Measurements from ENCODE around the gene ADAD2.

Gene ADAD2

GRCh38 chr16:84159800-84160199, 31.2 kb upstream of the ADAD2 start:
- Histone ChIP-seq H3K36me3 (ENCODE audit: insufficient read depth, low read depth, low read length) (no peaks in the 10 kb centered on the region), H3K9ac (ENCODE audit: low read depth, low read length) (no peak overlapping the region), H3K4me1 (ENCODE audit: insufficient read depth, low read length) (no peaks in the 10 kb centered on the region), H3K27ac (ENCODE audit: low read length) (no peak overlapping the region), H3K27me3 (ENCODE audit: insufficient read depth, low read length) (0 out of 2 replicates have a peak, but pooled peaks cover 4% of the 10 kb centered on the region), H3K9me3 (ENCODE audit: insufficient read depth, low read depth, low read length) (no peaks in the 10 kb centered on the region), H3K4me3 (ENCODE audit: low read length) (no peak overlapping the region)

- Histone ChIP-seq H3K9me3 (ENCODE audit: insufficient read depth, low read depth, low read length) (no peaks in the 10 kb centered on the region), H3K36me3 (ENCODE audit: insufficient read depth, low read depth, low read length) (no peaks in the 10 kb centered on the region), H3K4me3 (ENCODE audit: low read length) (no peak overlapping the region), H3K27ac (ENCODE audit: low read length) (no peak overlapping the region), H3K9ac (ENCODE audit: low read depth, low read length) (no peak overlapping the region), H3K27me3 (ENCODE audit: insufficient read depth, low read length) (0 out of 2 replicates have a peak, but pooled peaks cover 4% of the 10 kb centered on the region), H3K4me1 (ENCODE audit: insufficient read depth, low read length) (no peaks in the 10 kb centered on the region)
Measured at GRCh38 chr16:84161037-84161436, 29.9 kb upstream of the ADAD2 start.

- Histone ChIP-seq H3K36me3 (ENCODE audit: insufficient read depth, low read depth, low read length) (no peaks in the 10 kb centered on the region), H3K9ac (ENCODE audit: low read depth, low read length) (no peak overlapping the region), H3K9me3 (ENCODE audit: insufficient read depth, low read depth, low read length) (no peaks in the 10 kb centered on the region), H3K27ac (ENCODE audit: low read length) (no peak overlapping the region), H3K4me1 (ENCODE audit: insufficient read depth, low read length) (no peaks in the 10 kb centered on the region), H3K27me3 (ENCODE audit: insufficient read depth, low read length) (0 out of 2 replicates have a peak, but pooled peaks cover 4% of the 10 kb centered on the region), H3K4me3 (ENCODE audit: low read length) (no peak overlapping the region)
Measured at GRCh38 chr16:84161801-84162200, 29.2 kb upstream of the ADAD2 start.

- H3K27ac ChIP-seq (ENCODE audit: low read length) = no peak overlapping the region
- no peak overlapping the region for H3K9ac ChIP-seq (ENCODE audit: low read depth, low read length)
Measured at GRCh38 chr16:84165746-84166145, 25.2 kb upstream of the ADAD2 start.

GRCh38 chr16:84166796-84167695, 23.9 kb upstream of the ADAD2 start:
- Histone ChIP-seq H3K36me3 (ENCODE audit: insufficient read depth, low read depth, low read length) (no peaks in the 10 kb centered on the region), H3K27me3 (ENCODE audit: insufficient read depth, low read length) (0 out of 2 replicates have a peak, but pooled peaks cover 4% of the 10 kb centered on the region), H3K4me1 (ENCODE audit: insufficient read depth, low read length) (no peaks in the 10 kb centered on the region), H3K27ac (ENCODE audit: low read length) (no peak overlapping the region), H3K9me3 (ENCODE audit: insufficient read depth, low read depth, low read length) (no peaks in the 10 kb centered on the region), H3K9ac (ENCODE audit: low read depth, low read length) (no peak overlapping the region), H3K4me3 (ENCODE audit: low read length) (no peak overlapping the region)

More at GRCh38 chr16:84165746-84166145, 25.2 kb upstream of the ADAD2 start:
- H3K9me3 ChIP-seq (ENCODE audit: insufficient read depth, low read depth, low read length) = no peaks in the 10 kb centered on the region
- no peaks in the 10 kb centered on the region for H3K4me1 ChIP-seq (ENCODE audit: insufficient read depth, low read length)
- H3K27me3 ChIP-seq (ENCODE audit: insufficient read depth, low read length) = 0 out of 2 replicates have a peak, but pooled peaks cover 4% of the 10 kb centered on the region
- H3K4me3 ChIP-seq (ENCODE audit: low read length) = no peak overlapping the region
- no peaks in the 10 kb centered on the region for H3K36me3 ChIP-seq (ENCODE audit: insufficient read depth, low read depth, low read length)

GRCh38 chr16:84169765-84170310, 21.1 kb upstream of the ADAD2 start:
- no peaks in the 10 kb centered on the region for H3K9me3 ChIP-seq (ENCODE audit: insufficient read depth, low read depth, low read length)
- no peaks in the 10 kb centered on the region for H3K36me3 ChIP-seq (ENCODE audit: insufficient read depth, low read depth, low read length)
- no peak overlapping the region for H3K9ac ChIP-seq (ENCODE audit: low read depth, low read length)
- H3K4me3 ChIP-seq (ENCODE audit: low read length) = no peak overlapping the region
- H3K4me1 ChIP-seq (ENCODE audit: insufficient read depth, low read length) = no peaks in the 10 kb centered on the region
- H3K27me3 ChIP-seq (ENCODE audit: insufficient read depth, low read length) = no peaks in the 10 kb centered on the region
- H3K27ac ChIP-seq (ENCODE audit: low read length) = no peak overlapping the region

- Histone ChIP-seq H3K4me1 (ENCODE audit: insufficient read depth, low read length) (no peaks in the 10 kb centered on the region), H3K9me3 (ENCODE audit: insufficient read depth, low read depth, low read length) (no peaks in the 10 kb centered on the region), H3K27ac (ENCODE audit: low read length) (no peak overlapping the region), H3K36me3 (ENCODE audit: insufficient read depth, low read depth, low read length) (peaks cover 18% of the 10 kb centered on the region), H3K9ac (ENCODE audit: low read depth, low read length) (no peak overlapping the region), H3K4me3 (ENCODE audit: low read length) (no peak overlapping the region), H3K27me3 (ENCODE audit: insufficient read depth, low read length) (no peaks in the 10 kb centered on the region)
Measured at GRCh38 chr16:84174396-84174795, 16.6 kb upstream of the ADAD2 start.

- Histone ChIP-seq H3K4me1 (ENCODE audit: insufficient read depth, low read length) (no peaks in the 10 kb centered on the region), H3K27ac (ENCODE audit: low read length) (no peak overlapping the region), H3K4me3 (ENCODE audit: low read length) (no peak overlapping the region), H3K36me3 (ENCODE audit: insufficient read depth, low read depth, low read length) (peaks cover 26% of the 10 kb centered on the region), H3K9me3 (ENCODE audit: insufficient read depth, low read depth, low read length) (no peaks in the 10 kb centered on the region), H3K9ac (ENCODE audit: low read depth, low read length) (no peak overlapping the region), H3K27me3 (ENCODE audit: insufficient read depth, low read length) (no peaks in the 10 kb centered on the region)
Measured at GRCh38 chr16:84175350-84176081, 15.4 kb upstream of the ADAD2 start.

- Histone ChIP-seq H3K36me3 (ENCODE audit: insufficient read depth, low read depth, low read length) (peaks cover 35% of the 10 kb centered on the region), H3K9ac (ENCODE audit: low read depth, low read length) (no peak overlapping the region), H3K4me1 (ENCODE audit: insufficient read depth, low read length) (no peaks in the 10 kb centered on the region), H3K27me3 (ENCODE audit: insufficient read depth, low read length) (no peaks in the 10 kb centered on the region), H3K4me3 (ENCODE audit: low read length) (no peak overlapping the region), H3K9me3 (ENCODE audit: insufficient read depth, low read depth, low read length) (no peaks in the 10 kb centered on the region), H3K27ac (ENCODE audit: low read length) (no peak overlapping the region)
Measured at GRCh38 chr16:84176192-84177053, 14.5 kb upstream of the ADAD2 start.

GRCh38 chr16:84177741-84178073, 13.2 kb upstream of the ADAD2 start:
- H3K27ac ChIP-seq (ENCODE audit: low read length) = no peak overlapping the region
- no peaks in the 10 kb centered on the region for H3K4me1 ChIP-seq (ENCODE audit: insufficient read depth, low read length)
- no peaks in the 10 kb centered on the region for H3K27me3 ChIP-seq (ENCODE audit: insufficient read depth, low read length)
- H3K36me3 ChIP-seq (ENCODE audit: insufficient read depth, low read depth, low read length) = peaks cover 48% of the 10 kb centered on the region
- no peaks in the 10 kb centered on the region for H3K9me3 ChIP-seq (ENCODE audit: insufficient read depth, low read depth, low read length)
- H3K4me3 ChIP-seq (ENCODE audit: low read length) = no peak overlapping the region
- H3K9ac ChIP-seq (ENCODE audit: low read depth, low read length) = no peak overlapping the region

- H3K27ac ChIP-seq (ENCODE audit: low read length) = no peak overlapping the region
- peaks cover 53% of the 10 kb centered on the region for H3K36me3 ChIP-seq (ENCODE audit: insufficient read depth, low read depth, low read length)
- no peak overlapping the region for H3K9ac ChIP-seq (ENCODE audit: low read depth, low read length)
- no peaks in the 10 kb centered on the region for H3K4me1 ChIP-seq (ENCODE audit: insufficient read depth, low read length)
- no peak overlapping the region for H3K4me3 ChIP-seq (ENCODE audit: low read length)
- no peaks in the 10 kb centered on the region for H3K9me3 ChIP-seq (ENCODE audit: insufficient read depth, low read depth, low read length)
- no peaks in the 10 kb centered on the region for H3K27me3 ChIP-seq (ENCODE audit: insufficient read depth, low read length)
Measured at GRCh38 chr16:84178146-84178765, 12.7 kb upstream of the ADAD2 start.
